IMR-90 (cell line): ENCODE data around the gene TNNC1. TPM values are rescaled to one million over a fixed set of nuclear protein-coding genes. Genes with fewer than 3 reads are reported as not detected.

Source experiments
- ATAC-seq: fragments of 200-7000 bp; cut with Tn5 transposase; 2 replicates; pipeline ENCODE4 v1.9.1; 2020; ENCODE audit warnings: low read depth, mild to moderate bottlenecking, moderate library complexity
- BruUV-seq: library from RNA; stranded (reverse); fragments of 400-500 nt; replicated peaks from 2 replicates; lab custom pipeline; 2021; lab: Mats Ljungman, UMichigan
- CTCF ChIA-PET: fragments of 300-600 bp; formaldehyde crosslinking; extraction: SDS; loops from one replicate; lab custom pipeline; 2021; ENCODE audit warnings: antibody characterized with exemption; lab: Yijun Ruan, JAX
- POLR2A ChIA-PET: fragments of 300-600 bp; sonication (Branson Sonifier 250); formaldehyde crosslinking; loops from one replicate; lab custom pipeline; 2022; ENCODE audit warnings: antibody characterized with exemption; ENCODE audit not compliant: unreplicated experiment; lab: Charles Lee
- DNase-seq: peaks from one replicate; pipeline ENCODE4 v3.0.0; 2013
- H2AFZ ChIP-seq: replicated peaks from 2 replicates; pipeline ENCODE3; 2013; ENCODE audit warnings: low read length, mild to moderate bottlenecking; ENCODE audit not compliant: poor library complexity
- H2AK5ac ChIP-seq: 2 replicates; pipeline ENCODE4 v1.6.1; 2013; ENCODE audit warnings: low read depth, low read length, inconsistent platforms
- H2AK9ac ChIP-seq: replicated peaks from 2 replicates; pipeline ENCODE3; 2013; ENCODE audit warnings: mild to moderate bottlenecking, low read depth, low read length, moderate library complexity; ENCODE audit not compliant: poor library complexity
- H2BK120ac ChIP-seq: 2 replicates; pipeline ENCODE4 v1.6.1; 2013; ENCODE audit warnings: low read depth, low read length, inconsistent platforms
- H2BK15ac ChIP-seq: 3 replicates; pipeline ENCODE4 v1.6.1; 2013; ENCODE audit warnings: low read depth, low read length, inconsistent platforms
- H2BK20ac ChIP-seq: 2 replicates; pipeline ENCODE4 v1.6.1; 2013; ENCODE audit warnings: low read depth, mild to moderate bottlenecking, inconsistent platforms, low read length, moderate library complexity
- H2BK5ac ChIP-seq: 2 replicates; pipeline ENCODE4 v1.6.1; 2013; ENCODE audit warnings: mild to moderate bottlenecking, low read depth, low read length, inconsistent platforms; ENCODE audit not compliant: poor library complexity, severe bottlenecking
- H3K14ac ChIP-seq: replicated peaks from 2 replicates; pipeline ENCODE4 v1.6.1; 2013; ENCODE audit warnings: low read depth, low read length, inconsistent platforms
- H3K18ac ChIP-seq: 2 replicates; pipeline ENCODE4 v1.6.1; 2013; ENCODE audit warnings: low read depth, low read length, control low read depth
- H3K23ac ChIP-seq: 2 replicates; pipeline ENCODE4 v1.6.1; 2013; ENCODE audit warnings: low read depth, low read length, inconsistent platforms
- H3K27ac ChIP-seq: 2 replicates; pipeline ENCODE4 v1.5.1; 2013; ENCODE audit warnings: mild to moderate bottlenecking, control low read depth, low read length; ENCODE audit not compliant: insufficient read depth
- H3K27me3 ChIP-seq: 2 replicates; pipeline ENCODE4 v1.6.1; 2013; ENCODE audit warnings: low read length; ENCODE audit not compliant: control insufficient read depth, insufficient read depth
- H3K36me3 ChIP-seq: 2 replicates; pipeline ENCODE4 v1.6.1; 2013; ENCODE audit warnings: low read length, mixed read lengths; ENCODE audit not compliant: control insufficient read depth, insufficient read depth
- H3K4ac ChIP-seq: 2 replicates; pipeline ENCODE4 v1.6.1; 2013; ENCODE audit warnings: low read depth, low read length, inconsistent platforms
- H3K4me1 ChIP-seq: 2 replicates; pipeline ENCODE4 v1.6.1; 2013; ENCODE audit warnings: low read length, mixed read lengths; ENCODE audit not compliant: control insufficient read depth, insufficient read depth
- H3K4me2 ChIP-seq: 2 replicates; pipeline ENCODE4 v1.6.1; 2013; ENCODE audit warnings: low read depth, mild to moderate bottlenecking, control low read depth, low read length, moderate library complexity
- H3K4me3 ChIP-seq: 2 replicates; pipeline ENCODE4 v1.5.1; 2013; ENCODE audit warnings: low read depth, mild to moderate bottlenecking, control low read depth, low read length, moderate library complexity; ENCODE audit not compliant: insufficient read depth
- H3K56ac ChIP-seq: 2 replicates; pipeline ENCODE4 v1.6.1; 2013; ENCODE audit warnings: low read length, inconsistent platforms; ENCODE audit not compliant: insufficient read depth; ENCODE audit errors: extremely low read depth
- H3K79me1 ChIP-seq, 2 experiments: 2 replicates each; pipeline ENCODE4 v1.6.1; 2013; ENCODE audit warnings: low read length in 2 of 2, inconsistent platforms in 1 of 2, low read depth in 1 of 2
- H3K9ac ChIP-seq: 2 replicates; pipeline ENCODE4 v1.6.1; 2013; ENCODE audit warnings: low read depth, low read length, control low read depth
- H3K9me1 ChIP-seq: 2 replicates; pipeline ENCODE4 v1.6.1; 2013; ENCODE audit warnings: low read length, inconsistent platforms; ENCODE audit not compliant: insufficient read depth
- H3K9me3 ChIP-seq: 2 replicates; pipeline ENCODE4 v1.6.1; 2013; ENCODE audit warnings: low read length; ENCODE audit not compliant: control insufficient read depth, insufficient read depth
- H4K20me1 ChIP-seq: 2 replicates; pipeline ENCODE4 v1.6.1; 2013; ENCODE audit warnings: low read length, inconsistent platforms; ENCODE audit not compliant: insufficient read depth
- H4K5ac ChIP-seq: 2 replicates; pipeline ENCODE4 v1.6.1; 2013; ENCODE audit warnings: mild to moderate bottlenecking, low read depth, low read length, control low read depth
- H4K8ac ChIP-seq, 2 experiments: 2 replicates each; pipeline ENCODE4 v1.6.1; 2013; ENCODE audit warnings: low read depth in 2 of 2, low read length in 2 of 2, control low read depth in 1 of 2, inconsistent platforms in 1 of 2
- H4K91ac ChIP-seq: 2 replicates; pipeline ENCODE4 v1.6.1; 2013; ENCODE audit warnings: low read depth, low read length, inconsistent platforms; ENCODE audit not compliant: insufficient read depth
- BHLHE40 ChIP-seq: fragments of 150-350 bp; IDR thresholded peaks from 2 replicates; pipeline ENCODE4 v1.6.1; 2016; ENCODE audit warnings: mild to moderate bottlenecking, low read depth, low read length
- CTCF ChIP-seq: conservative IDR thresholded peaks from 2 replicates; pipeline ENCODE4 v1.5.1; 2012; ENCODE audit warnings: mild to moderate bottlenecking, low read depth, low read length, improper control_type of control experiment
- ELK1 ChIP-seq: fragments of 150-350 bp; IDR thresholded peaks from 2 replicates; pipeline ENCODE4 v1.6.1; 2016; ENCODE audit warnings: low read depth, mild to moderate bottlenecking, low read length, moderate library complexity, borderline replicate concordance
- RAD21 ChIP-seq: IDR thresholded peaks from 2 replicates; pipeline ENCODE4 v1.6.1; 2012; ENCODE audit warnings: low read length, improper control_type of control experiment
- SMC3 ChIP-seq: fragments of 150-350 bp; IDR thresholded peaks from 2 replicates; pipeline ENCODE4 v1.6.1; 2016; ENCODE audit warnings: low read depth, mild to moderate bottlenecking, antibody characterized with exemption, low read length, moderate library complexity
- USF2 ChIP-seq: fragments of 150-350 bp; IDR thresholded peaks from 2 replicates; pipeline ENCODE4 v1.6.1; 2017; ENCODE audit warnings: mild to moderate bottlenecking, antibody characterized with exemption, low read length, low read depth
- WGBS, 2 experiments: methylation state at CpG; one replicate each; pipeline versions ENCODE4 v1.1.5 to v1.1.7; 2013; ENCODE audit warnings: missing lambda C conversion rate in 2 of 2; ENCODE audit not compliant: insufficient read length in 1 of 2; ENCODE audit errors: extremely low coverage in 2 of 2; 5-methylcytosine and 5-hydroxymethylcytosine counted together
- dilution Hi-C: fragments of 300-500 bp; cut with HindIII; formaldehyde crosslinking; loops from one replicate; pipeline ENCODE4 v1.14.3; 2018; ENCODE audit warnings: low sequenced_read_pairs; ENCODE audit not compliant: unreplicated experiment
- in situ Hi-C: fragments of 300-500 bp; cut with MboI; formaldehyde crosslinking; loops from 3 replicates; pipeline ENCODE4 v1.14.3; 2019; ENCODE audit warnings: low sequenced_read_pairs, inconsistent platforms, mixed read lengths
- intact Hi-C: fragments of 100-400 bp; cut with micrococcal nuclease; formaldehyde crosslinking; loops from 2 replicates; pipeline ENCODE4 v1.10.0; 2022
- polyA plus RNA-seq, 3 experiments: library from polyadenylated mRNA; depleted of rRNA; stranded (reverse); fragments of >200 nt; gene quantifications; 2 replicates each; pipeline ENCODE4 v1.2.3, GENCODE V29; 2012; ENCODE audit warnings: low replicate concordance in 1 of 3
- total RNA-seq: library from RNA; depleted of rRNA; stranded (reverse); fragments of >200 nt; gene quantifications from 2 replicates; pipeline ENCODE4 v1.2.3, GENCODE V29; 2012

Gene TNNC1
- total and polyA plus RNA-seq, 2 of the 4 experiments (the other 2 are of a cell fraction) = 1.3 to 4.6 TPM

- H3K4ac ChIP-seq = no peak overlapping the region
- H2AK9ac ChIP-seq = peak overlapping the region; percentile 82
- peaks cover 6% of the 10 kb centered on the region; the same call in 1 of the 2 replicates for H3K4me1 ChIP-seq
- no peak overlapping the region for H3K9ac ChIP-seq
- no peaks in the 10 kb centered on the region for H3K9me3 ChIP-seq
- no peak overlapping the region for H2BK5ac ChIP-seq
- intact Hi-C loops = loop anchor here (2.0 to 5.0 kb wide), 2 partner anchors 65 to 211 kb away; partner anchors contain the start of gene UQCC5
- H2BK20ac ChIP-seq = no peak overlapping the region
- no peak overlapping the region for H3K4me2 ChIP-seq
- peaks cover 47% of the 10 kb centered on the region for H4K20me1 ChIP-seq
- H2AK5ac ChIP-seq = no peak overlapping the region
- no peaks in the 10 kb centered on the region for H3K27me3 ChIP-seq
- DNase-seq (peak; percentile 30), ATAC-seq (peak; percentile 90)
- H3K18ac ChIP-seq = no peak overlapping the region
- no peak overlapping the region for H2BK120ac ChIP-seq
- H3K36me3 ChIP-seq = peaks cover 55% of the 10 kb centered on the region
- dilution Hi-C loops = no loop called here
- H3K4me3 ChIP-seq = no peak overlapping the region
- WGBS, 2 experiments = 68% methylated on average over 13 of the region's 26 CpGs; no CpG with 5 or more reads in 1 of the 2 experiments
- H2AFZ ChIP-seq = peak overlapping the region; percentile 10
- H2BK15ac ChIP-seq = no peak overlapping the region
- no peak overlapping the region for H4K8ac ChIP-seq
- BruUV-seq = no TSS peak
- in situ Hi-C loops = no loop called here
- peaks cover 44 to 61% of the 10 kb centered on the region in 2 experiments for H3K79me1 ChIP-seq
- H3K23ac ChIP-seq = no peak overlapping the region
- no peak overlapping the region for H3K27ac ChIP-seq
- H3K9me1 ChIP-seq = peaks cover 5% of the 10 kb centered on the region; the same call in 1 of the 2 replicates
- H3K56ac ChIP-seq = no peak overlapping the region
- H3K14ac ChIP-seq = no peak overlapping the region
- TF ChIP-seq BHLHE40 = no peak
- TF ChIP-seq ELK1 = no peak
- TF ChIP-seq CTCF = peak; percentile 60
- TF ChIP-seq RAD21 = peak; percentile 68
- TF ChIP-seq SMC3 = peak; percentile 57
- no peak for TF ChIP-seq USF2
- CTCF ChIA-PET = interaction anchor here (1.1 kb wide), 1 partner anchor 11 kb away, joined by 3 read pairs; no protein-coding TSS in a partner anchor
- H4K5ac ChIP-seq = no peak overlapping the region
- no peak overlapping the region for H4K91ac ChIP-seq
- POLR2A ChIA-PET = no interaction called here
Measured at GRCh38 chr3:52471371-52472238, 17.8 kb upstream of the TNNC1 start.
